HepG2 (cell line): ENCODE measurements around the gene REP15.

Source experiments
- AFF4 ChIP-seq: sonication (generic); formaldehyde crosslinking; IDR thresholded peaks from 2 replicates; pipeline ENCODE4 v1.4.0; 2020; ENCODE audit warnings: missing genetic modification reagents
- CBFB ChIP-seq: sonication (generic); formaldehyde crosslinking; IDR thresholded peaks from 2 replicates; pipeline ENCODE4 v1.4.0; 2020; ENCODE audit warnings: missing genetic modification reagents
- CTCF ChIP-seq: sonication (generic); formaldehyde crosslinking; IDR thresholded peaks from 2 replicates; pipeline ENCODE4 v1.5.0; 2020; ENCODE audit warnings: mild to moderate bottlenecking, missing genetic modification reagents, moderate library complexity
- GPBP1L1 ChIP-seq: sonication (generic); formaldehyde crosslinking; IDR thresholded peaks from 2 replicates; pipeline ENCODE4 v1.5.0; 2020; ENCODE audit warnings: mild to moderate bottlenecking, missing genetic modification reagents
- JUN ChIP-seq: sonication (generic); formaldehyde crosslinking; IDR thresholded peaks from 2 replicates; pipeline ENCODE4 v1.4.0; 2020; ENCODE audit warnings: mild to moderate bottlenecking, missing genetic modification reagents
- KDM2A ChIP-seq: sonication (generic); formaldehyde crosslinking; IDR thresholded peaks from 2 replicates; pipeline ENCODE4 v1.4.0; 2020; ENCODE audit warnings: low read depth, missing genetic modification reagents, borderline replicate concordance
- SIN3A ChIP-seq: IDR thresholded peaks from 2 replicates; pipeline ENCODE4 v1.6.1; 2011; ENCODE audit warnings: low read depth, mild to moderate bottlenecking, control low read depth, low read length, borderline replicate concordance
- ZBTB1 ChIP-seq: sonication (generic); formaldehyde crosslinking; IDR thresholded peaks from 2 replicates; pipeline ENCODE4 v1.4.0; 2020; ENCODE audit warnings: missing genetic modification reagents, borderline replicate concordance
- ZBTB49 ChIP-seq: sonication (generic); formaldehyde crosslinking; IDR thresholded peaks from 2 replicates; pipeline ENCODE4 v1.4.0; 2020; ENCODE audit warnings: missing genetic modification reagents, borderline replicate concordance
- ZNF775 ChIP-seq: sonication (generic); formaldehyde crosslinking; IDR thresholded peaks from 2 replicates; pipeline ENCODE4 v1.4.0; 2020; ENCODE audit warnings: missing genetic modification reagents, mild to moderate bottlenecking, moderate library complexity, borderline replicate concordance
- ZNF788 ChIP-seq: sonication (generic); formaldehyde crosslinking; IDR thresholded peaks from 2 replicates; pipeline ENCODE4 v1.5.0; 2020; ENCODE audit warnings: mild to moderate bottlenecking, missing genetic modification reagents, borderline replicate concordance

- TF ChIP-seq CBFB (CRISPR knock-in tag), result no peak
- no peak for TF ChIP-seq ZNF775 (CRISPR knock-in tag)
- TF ChIP-seq ZBTB49, result no peak
- no peak for TF ChIP-seq SIN3A
- TF ChIP-seq JUN (CRISPR knock-in tag), result no peak
- no peak for TF ChIP-seq KDM2A (CRISPR knock-in tag)
- no peak for TF ChIP-seq ZBTB1 (CRISPR knock-in tag)
- TF ChIP-seq GPBP1L1, result no peak
- TF ChIP-seq CTCF (CRISPR knock-in tag), result no peak
- TF ChIP-seq ZNF788, result no peak
- TF ChIP-seq AFF4, result no peak
Measured at GRCh38 chr12:27650011-27650410, 46.2 kb upstream of the REP15 start.
